ENCODE measurements around the gene EIF5.

Gene EIF5

GRCh38 chr14:103333754-103334643 lies at the start of gene EIF5:
Gene EIF5, plus strand, starts transcription at chr14:103334237. Its CDS starts 1,624 bp downstream, at chr14:103335861.
- H3K4me3 ChIP-seq (ENCODE audit: low read depth, low read length), result peak within 1 kb of the TSS; percentile 88

GRCh38 chr14:103284574-103285467 lies 49.2 kb upstream of the EIF5 start:
- POLR2A ChIA-PET, result no interaction called here
- H3K4me3 ChIP-seq (ENCODE audit: low read depth, low read length), result no peak overlapping the region
- no peak for DNase-seq (ENCODE audit: low read depth, low spot score)
- CTCF ChIA-PET, result interaction anchor here (0.8 to 4.0 kb wide), 7 partner anchors 8 to 590 kb away, joined by 3 to 30 read pairs (median 4); no protein-coding TSS in a partner anchor
- no peak for TF ChIP-seq CTCF (IDR thresholded peaks at IDR 0.05; ENCODE audit: insufficient read depth, low read length, missing control alignments)

More at GRCh38 chr14:103333754-103334643, at the start of gene EIF5:
- TF ChIP-seq CTCF (IDR thresholded peaks at IDR 0.05; ENCODE audit: insufficient read depth, low read length, missing control alignments), result peak; percentile 12
- ChIA-PET CTCF (interaction anchor here (0.7 to 4.4 kb wide), 4 partner anchors 24 to 57 kb away, joined by 3 to 15 read pairs (median 3); no protein-coding TSS in a partner anchor), POLR2A (interaction anchor here (0.5 to 1.5 kb wide), 18 partner anchors 9 to 574 kb away, joined by 3 to 11 read pairs (median 3); partner anchors contain the start of gene MARK3)
- DNase-seq (ENCODE audit: low read depth, low spot score), result peak; percentile 89

GRCh38 chr14:103286460-103286859 lies 47.6 kb upstream of the EIF5 start:
- TF ChIP-seq CTCF (IDR thresholded peaks at IDR 0.05; ENCODE audit: insufficient read depth, low read length, missing control alignments), result no peak
- DNase-seq (ENCODE audit: low read depth, low spot score), result no peak
- ChIA-PET POLR2A (no interaction called here), CTCF (interaction anchor here (0.9 to 4.0 kb wide), 3 partner anchors 10 to 212 kb away, joined by 3 to 20 read pairs (median 3); no protein-coding TSS in a partner anchor)
- H3K4me3 ChIP-seq (ENCODE audit: low read depth, low read length), result no peak overlapping the region

GRCh38 chr14:103286968-103287850 lies 46.8 kb upstream of the EIF5 start:
- H3K4me3 ChIP-seq (ENCODE audit: low read depth, low read length), result no peak overlapping the region
- ChIA-PET CTCF (interaction anchor here (1.0 to 4.0 kb wide), 2 partner anchors 11 to 183 kb away, joined by 3 to 20 read pairs; no protein-coding TSS in a partner anchor), POLR2A (no interaction called here)
- no peak for DNase-seq (ENCODE audit: low read depth, low spot score)
- TF ChIP-seq CTCF (IDR thresholded peaks at IDR 0.05; ENCODE audit: insufficient read depth, low read length, missing control alignments), result no peak

GRCh38 chr14:103288076-103288766 lies 45.8 kb upstream of the EIF5 start:
- H3K4me3 ChIP-seq (ENCODE audit: low read depth, low read length), result no peak overlapping the region
- TF ChIP-seq CTCF (IDR thresholded peaks at IDR 0.05; ENCODE audit: insufficient read depth, low read length, missing control alignments), result no peak
- ChIA-PET CTCF (interaction anchor here (7.4 kb wide), 1 partner anchor 186 kb away, joined by 171 read pairs; no protein-coding TSS in a partner anchor), POLR2A (no interaction called here)
- no peak for DNase-seq (ENCODE audit: low read depth, low spot score)
